T-helper 1 cell treated with Interleukin-12 subunit alpha and Interleukin-12 subunit beta and Interleukin-4 antibody, amounts not matched to agents 30 ng/mL and 1 ng/mL, for 36 hours (primary cell): ENCODE results near the gene OCA2. TPM values are rescaled to one million over a fixed set of nuclear protein-coding genes. Genes with fewer than 3 reads are reported as not detected.

Source experiments
- intact Hi-C: fragments of 100-400 bp; cut with micrococcal nuclease; formaldehyde crosslinking; loops from one replicate; pipeline ENCODE4 v1.15.1; 2024
- total RNA-seq: library from RNA; stranded (reverse); gene quantifications from 2 replicates; pipeline ENCODE4 v1.2.3, GENCODE V29; 2022

The OCA2 gene
- total RNA-seq, 1 donor from 2014 or later = not detected

DNA sequence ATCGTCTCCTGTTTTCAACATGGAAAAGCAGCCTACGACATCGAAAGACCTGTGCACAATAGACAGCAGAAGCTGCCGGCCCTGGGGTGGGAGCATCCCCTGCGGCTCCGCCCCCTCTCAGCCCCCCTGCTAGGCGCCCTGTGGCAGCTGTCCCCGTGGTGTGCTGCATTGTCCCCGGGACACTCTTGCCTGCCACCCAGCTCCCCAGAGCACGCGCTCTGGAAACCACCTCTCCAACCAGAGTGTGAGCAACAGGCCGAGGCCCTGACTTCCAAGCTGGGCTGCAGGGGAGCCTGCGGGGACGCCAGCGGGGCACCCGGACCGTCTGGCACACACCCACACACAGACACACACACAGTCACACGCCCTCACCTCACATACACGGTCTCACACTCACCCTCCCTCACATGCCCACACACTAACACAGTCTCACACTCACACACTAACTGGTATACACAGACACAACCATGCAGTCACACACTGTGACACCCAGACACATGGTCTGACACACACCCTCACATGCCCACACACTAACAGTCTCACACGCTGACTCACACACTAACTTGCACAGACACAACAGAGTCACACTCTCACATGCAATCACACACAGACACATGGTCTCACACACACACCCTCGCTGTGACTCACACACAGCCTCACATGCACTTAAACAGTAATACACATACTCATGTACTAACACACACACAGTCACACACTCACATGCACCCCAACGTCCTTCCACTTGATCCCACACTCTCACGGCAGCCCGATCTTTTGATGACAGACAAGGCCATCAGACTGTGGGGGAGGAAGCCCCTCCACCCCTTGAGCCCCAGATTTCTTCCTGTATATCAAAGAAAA, 94.7 kb downstream of the OCA2 start:
- intact Hi-C loops = no loop called here

DNA sequence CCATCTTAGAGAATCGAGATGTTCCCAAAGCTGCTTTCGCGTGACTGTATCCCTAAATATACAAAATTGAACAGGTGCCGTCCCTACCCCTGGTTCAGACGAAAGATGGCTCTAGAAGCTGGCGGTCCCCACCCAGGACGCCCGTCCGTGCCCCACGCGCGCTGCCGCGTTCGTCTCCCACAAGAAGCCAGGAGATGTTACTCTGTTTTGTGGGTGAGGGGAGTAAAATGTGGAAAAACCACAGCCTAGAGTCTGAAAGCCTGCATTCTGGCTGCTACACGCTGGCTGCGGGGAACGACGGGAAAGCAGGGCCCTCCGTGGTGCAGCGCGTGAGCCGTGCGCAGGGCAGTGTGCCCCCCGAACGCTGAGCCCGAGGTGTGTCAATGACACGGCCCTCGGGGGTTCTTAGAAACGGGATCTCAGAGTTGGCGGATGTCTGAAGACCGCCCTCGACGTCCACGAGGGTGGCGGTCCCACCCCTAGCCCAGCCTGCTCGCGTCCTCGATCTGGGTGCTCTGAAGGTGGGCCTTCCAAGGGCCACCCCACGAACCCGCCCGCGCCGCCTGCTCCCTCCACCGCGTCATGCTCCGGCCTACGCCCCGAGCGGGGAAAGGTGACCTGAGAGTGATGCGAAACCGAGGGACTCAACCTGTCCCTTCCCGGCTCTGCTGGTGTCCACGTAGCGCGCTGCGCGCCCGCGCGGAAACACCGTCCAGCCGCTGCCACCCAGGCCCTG, 95.6 kb downstream of the OCA2 start:
- intact Hi-C loops = no loop called here

- intact Hi-C loops = no loop called here
Measured at GRCh38 chr15:28002867-28003266, 96.2 kb downstream of the OCA2 start.

GRCh38 chr15:28002136-28002861, 96.8 kb downstream of the OCA2 start:
- intact Hi-C loops = no loop called here

- intact Hi-C loops = no loop called here
Measured at GRCh38 chr15:28001641-28002040, 97.5 kb downstream of the OCA2 start.

DNA sequence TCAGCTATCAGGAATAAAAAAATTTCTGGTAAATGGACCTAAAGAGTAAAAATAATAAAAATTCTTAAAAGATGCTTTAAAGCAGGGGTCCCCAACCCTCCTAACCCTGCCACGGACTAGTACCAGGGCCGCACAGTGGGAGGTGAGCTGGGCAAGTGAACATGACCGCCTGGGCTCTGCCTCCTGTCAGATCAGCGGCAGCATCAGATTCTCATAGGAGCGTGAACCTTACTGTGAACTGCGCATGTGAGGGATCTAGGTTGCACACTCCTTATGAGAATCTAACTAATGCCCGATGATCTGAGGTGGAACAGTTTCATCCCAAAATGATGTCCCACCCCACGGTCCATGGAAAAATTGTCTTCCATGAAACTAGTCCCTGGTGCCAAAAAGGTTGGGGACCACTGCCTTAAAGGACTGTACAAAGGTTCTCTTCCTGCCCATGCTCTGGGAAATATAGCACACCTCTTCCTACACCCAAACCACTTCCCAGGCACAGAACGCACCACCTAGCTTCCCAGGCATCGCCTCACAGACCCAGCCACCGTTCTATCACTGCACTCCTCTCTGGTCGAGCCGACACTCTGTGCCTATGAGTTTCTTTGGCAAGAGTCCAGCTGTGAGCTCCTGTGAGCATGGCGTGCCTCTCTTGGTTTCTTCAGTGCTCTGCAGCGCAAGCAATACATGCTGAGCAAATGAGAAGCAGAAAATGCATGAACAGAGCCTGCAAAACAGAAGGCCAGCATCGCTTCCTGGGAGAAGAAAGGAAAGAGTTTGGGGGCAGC, 104.9 kb downstream of the OCA2 start:
- intact Hi-C loops = no loop called here

DNA sequence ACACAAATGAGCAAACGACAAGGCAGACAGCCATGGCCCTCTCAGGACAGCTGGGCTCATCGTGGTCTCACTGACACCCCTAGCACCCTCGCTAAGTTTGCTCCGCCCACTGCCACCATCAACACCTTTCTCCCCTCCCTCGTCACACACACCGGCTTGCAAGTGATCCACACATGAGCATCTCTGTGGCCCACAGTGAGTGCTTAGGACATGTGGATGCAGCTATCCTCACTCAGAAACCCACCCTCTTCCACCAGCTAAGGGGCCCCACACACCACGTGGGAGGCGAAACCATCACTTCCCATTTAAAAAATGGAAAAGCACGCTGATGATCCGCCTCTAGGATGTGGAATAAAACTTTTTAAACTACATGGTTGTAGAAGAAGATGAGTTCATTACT, 105.6 kb downstream of the OCA2 start:
- intact Hi-C loops = no loop called here

GRCh38 chr15:27990521-27991515, 108.3 kb downstream of the OCA2 start:
- intact Hi-C loops = no loop called here

GRCh38 chr15:27989838-27990237, 109.3 kb downstream of the OCA2 start:
- intact Hi-C loops = no loop called here

- intact Hi-C loops = no loop called here
Measured at GRCh38 chr15:27989427-27989826, 109.7 kb downstream of the OCA2 start.

DNA sequence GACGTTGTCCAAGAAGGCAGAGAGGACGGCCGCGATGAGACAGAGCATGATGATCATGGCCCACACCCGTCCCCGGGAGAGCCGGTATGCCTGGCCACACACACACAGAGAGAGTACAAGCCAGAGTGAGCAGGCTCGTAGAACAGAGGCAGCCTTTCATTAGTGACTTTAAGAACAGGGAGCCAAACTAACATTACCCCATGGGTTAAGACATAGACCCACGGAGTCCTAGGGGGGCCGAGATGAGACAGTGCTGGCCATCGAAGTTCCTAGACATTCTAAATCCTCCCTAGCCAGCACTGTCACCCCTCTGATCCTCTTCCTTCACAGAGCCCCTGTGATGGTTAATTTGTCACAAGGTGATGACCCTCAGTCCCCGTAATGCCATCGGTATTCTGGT, 114.0 kb downstream of the OCA2 start:
- intact Hi-C loops = no loop called here

GRCh38 chr15:27983496-27983895, 115.6 kb downstream of the OCA2 start:
- intact Hi-C loops = no loop called here

DNA sequence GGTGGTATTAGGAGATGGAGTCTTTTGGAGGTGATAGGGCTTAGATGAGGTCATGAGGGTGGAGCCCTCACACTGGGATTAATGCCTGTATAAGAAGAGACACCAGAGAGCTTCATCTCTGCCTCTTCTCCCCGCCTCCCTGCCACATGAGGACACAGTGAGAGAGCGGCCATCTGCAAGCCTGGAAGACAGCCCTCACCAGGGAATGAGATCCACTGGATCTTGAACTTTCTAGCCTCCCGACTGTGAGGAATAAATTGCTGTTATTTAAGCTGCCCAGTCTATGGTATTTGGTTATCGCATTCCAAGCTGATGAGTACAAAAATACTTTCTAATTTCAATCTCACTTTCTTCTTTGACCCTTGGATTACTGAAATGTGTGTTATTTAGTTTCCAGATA, 121.4 kb downstream of the OCA2 start:
- intact Hi-C loops = no loop called here

DNA sequence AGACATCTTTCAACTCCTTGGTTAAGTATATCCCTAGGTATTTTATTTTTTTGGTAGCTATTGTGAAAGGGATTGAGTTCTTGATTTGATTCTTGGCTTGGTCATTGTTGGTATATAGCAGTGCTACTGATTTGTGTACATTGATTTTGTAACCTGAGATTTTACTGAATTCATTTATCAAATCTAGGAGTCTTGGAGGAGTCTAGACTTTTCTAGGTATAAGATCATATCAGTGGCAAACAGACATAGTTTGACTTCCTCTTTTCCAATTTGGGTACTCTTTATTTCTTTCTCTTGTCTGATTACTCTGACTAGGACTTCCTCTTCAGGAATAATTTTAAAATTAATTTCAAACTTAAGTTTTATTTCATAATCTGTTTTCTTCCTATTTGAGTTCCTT, 125.2 kb downstream of the OCA2 start:
- intact Hi-C loops = no loop called here

- intact Hi-C loops = no loop called here
Measured at GRCh38 chr15:27970661-27971392, 128.3 kb downstream of the OCA2 start.

DNA sequence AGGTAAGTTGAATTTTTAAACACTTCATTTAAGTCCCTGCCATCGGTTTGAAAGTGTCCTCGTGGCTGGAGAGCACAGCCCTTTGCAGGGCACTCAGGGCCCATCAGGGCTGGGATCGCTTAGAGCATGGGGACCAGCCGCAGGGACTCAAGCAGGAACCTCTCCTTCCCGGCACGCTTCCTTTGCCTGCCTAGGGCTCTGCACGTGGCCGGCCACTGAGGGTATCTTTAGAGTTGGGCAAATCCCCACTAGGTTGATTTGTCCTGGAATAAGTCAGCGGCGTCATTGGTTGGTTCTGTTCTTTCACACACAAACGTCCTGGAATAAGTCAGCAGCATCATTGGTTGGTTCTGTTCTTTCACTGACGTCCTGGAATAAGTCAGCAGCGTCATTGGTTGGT, 131.6 kb downstream of the OCA2 start:
- intact Hi-C loops = no loop called here

GRCh38 chr15:27965546-27965945, 133.6 kb downstream of the OCA2 start:
- intact Hi-C loops = no loop called here

DNA sequence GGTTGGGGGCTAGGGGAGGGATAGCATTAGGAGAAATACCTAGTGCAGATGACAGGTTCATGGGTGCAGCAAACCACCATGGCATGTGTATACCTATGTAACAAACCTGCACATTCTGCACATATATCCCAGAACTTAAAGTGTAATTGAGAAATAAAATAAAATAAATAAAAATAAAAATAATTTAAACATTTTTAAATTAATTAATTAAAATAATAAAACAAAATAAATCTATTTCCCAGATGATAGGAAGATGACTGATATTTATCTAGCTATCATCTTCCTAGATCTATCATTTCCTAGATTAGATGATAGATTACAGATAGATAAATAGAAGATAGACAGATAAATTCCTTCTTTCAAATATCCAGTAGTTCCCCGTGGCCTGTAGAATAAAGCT, 137.3 kb downstream of the OCA2 start:
- intact Hi-C loops = no loop called here

DNA sequence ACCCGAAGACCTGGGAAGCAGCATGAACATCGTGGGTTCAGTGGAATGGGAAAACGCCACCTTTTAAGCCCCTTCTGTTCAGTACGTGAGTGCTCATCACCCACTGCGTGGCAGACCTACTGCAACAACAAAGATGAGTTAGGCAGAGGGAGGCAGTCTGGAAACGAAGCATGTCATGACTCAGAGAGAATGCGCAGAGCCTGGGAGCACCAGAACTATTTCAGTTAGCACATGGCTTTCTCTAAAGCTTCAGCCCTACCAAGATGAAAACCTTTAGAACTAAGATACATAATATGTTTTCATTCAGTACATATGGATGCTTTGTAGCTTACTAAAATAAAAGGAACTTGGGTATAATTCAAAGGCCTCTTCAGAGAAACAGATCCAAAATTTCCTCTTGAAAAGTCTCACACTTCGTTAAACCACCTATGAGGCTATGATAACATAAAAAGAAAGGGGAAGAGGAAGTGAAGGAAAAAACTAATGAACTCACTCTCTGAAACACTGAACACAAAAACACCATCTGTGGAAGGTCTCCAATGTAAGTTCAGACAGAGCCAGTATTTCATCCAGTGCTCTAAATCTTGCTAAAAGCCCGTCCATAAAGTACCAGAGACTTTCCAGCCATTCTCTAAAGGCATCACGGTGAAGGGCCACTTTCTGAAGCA, 140.1 kb downstream of the OCA2 start:
- intact Hi-C loops = no loop called here
